T-cell (primary cell): ENCODE measurements around the gene GABRA5. TPM values are rescaled to one million over a fixed set of nuclear protein-coding genes. Genes with fewer than 3 reads are reported as not detected.

ENCODE experiments used
- ATAC-seq, 4 experiments: fragments of 200-7000 bp in 3 of 4; fragments of 150-1000 bp in 1 of 4; cut with Tn5 transposase; replicated peaks in 1 of 4; 1 replicate in 3 of 4; 2 replicates in 1 of 4; pipeline ENCODE4 v1.10.0; 2021; ENCODE audit warnings: moderate library complexity in 3 of 4, mild to moderate bottlenecking in 2 of 4, moderate number of reproducible peaks in 1 of 4
- CTCF ChIA-PET, 2 donors: fragments of 300-600 bp; sonication (Branson Sonifier 250); formaldehyde crosslinking; loops; one replicate each; lab custom pipeline; 2022; ENCODE audit warnings: antibody characterized with exemption in 2 of 2; lab: Charles Lee
- POLR2A ChIA-PET, 2 donors: fragments of 300-600 bp; sonication (Branson Sonifier 250); formaldehyde crosslinking; loops; one replicate each; lab custom pipeline; 2022; ENCODE audit warnings: antibody characterized with exemption in 2 of 2; lab: Charles Lee
- DNase-seq, 35 experiments: peaks; one replicate each; pipeline versions ENCODE4 v3.0.0 to v3.0.0-alpha.2; 2013 to 2023
- H3K27ac ChIP-seq: one replicate; pipeline ENCODE4 v1.5.1; 2013; ENCODE audit warnings: low read length
- H3K27me3 ChIP-seq, 2 experiments: replicated peaks in 1 of 2; 1 replicate in 1 of 2; 2 replicates in 1 of 2; pipeline versions ENCODE4 v1.6.1 to v1.7.0; 2013; ENCODE audit warnings: low read length in 1 of 2, mixed read lengths in 1 of 2; ENCODE audit not compliant: control insufficient read depth in 2 of 2, insufficient read depth in 2 of 2; ENCODE audit errors: extremely low read depth in 1 of 2
- H3K36me3 ChIP-seq, 2 donors: 1 replicate in 1 of 2; 2 replicates in 1 of 2; pipeline versions ENCODE4 v1.6.1 to v1.7.0; 2013; ENCODE audit warnings: low read length in 1 of 2; ENCODE audit not compliant: control insufficient read depth in 2 of 2, insufficient read depth in 1 of 2; ENCODE audit errors: extremely low read depth in 1 of 2
- H3K4me1 ChIP-seq, 2 experiments: 1 replicate in 1 of 2; 2 replicates in 1 of 2; pipeline versions ENCODE4 v1.6.1 to v1.7.0; 2013; ENCODE audit warnings: low read length in 2 of 2, mixed read lengths in 1 of 2; ENCODE audit not compliant: insufficient read depth in 2 of 2, control insufficient read depth in 1 of 2; ENCODE audit errors: extremely low read depth in 1 of 2
- H3K4me3 ChIP-seq, 2 donors: 1 replicate in 1 of 2; 2 replicates in 1 of 2; pipeline versions ENCODE4 v1.5.1 to v1.7.0; 2013; ENCODE audit warnings: mild to moderate bottlenecking in 2 of 2, low read length in 1 of 2, moderate library complexity in 1 of 2; ENCODE audit not compliant: control insufficient read depth in 1 of 2; ENCODE audit errors: extremely low read depth in 1 of 2
- H3K9me3 ChIP-seq: 2 replicates; pipeline ENCODE4 v1.7.0; 2013
- H3K27ac Mint-ChIP-seq, 2 donors: one replicate each; pipeline ENCODE4 v1.8.0; 2020 to 2021; ENCODE audit warnings: mild to moderate bottlenecking in 2 of 2, mixed read lengths in 2 of 2
- H3K27me3 Mint-ChIP-seq, 2 donors: one replicate each; pipeline ENCODE4 v1.8.0; 2021 to 2022; ENCODE audit warnings: mixed read lengths in 2 of 2
- H3K36me3 Mint-ChIP-seq: one replicate; pipeline ENCODE4 v1.8.0; 2021; ENCODE audit warnings: mixed read lengths
- H3K4me1 Mint-ChIP-seq, 3 donors: one replicate each; pipeline ENCODE4 v1.8.0; 2020 to 2022; ENCODE audit warnings: mixed read lengths in 3 of 3, mild to moderate bottlenecking in 1 of 3
- H3K4me3 Mint-ChIP-seq, 3 donors: one replicate each; pipeline ENCODE4 v1.8.0; 2020 to 2022; ENCODE audit warnings: mild to moderate bottlenecking in 3 of 3, mixed read lengths in 3 of 3, moderate library complexity in 3 of 3
- H3K9me3 Mint-ChIP-seq, 3 donors: one replicate each; pipeline ENCODE4 v1.8.0; 2020 to 2022; ENCODE audit warnings: mixed read lengths in 3 of 3
- WGBS: methylation state at CpG from one replicate; pipeline ENCODE4 v1.1.5; 2013; ENCODE audit warnings: missing lambda C conversion rate; ENCODE audit not compliant: insufficient coverage; 5-methylcytosine and 5-hydroxymethylcytosine counted together
- total RNA-seq, 35 experiments: library from RNA in 6 of 35; stranded (reverse) in 6 of 35; fragments of 120-200 nt in 1 of 35; gene quantifications; one replicate each; pipeline versions ENCODE4 v1.2.1 to v1.2.4 and lab custom pipeline; 2013 to 2026

Gene GABRA5
- total RNA-seq, 5 donors from 2014 or later (not counting 1 experiment from before 2014, with no cell fraction given): not detected

GRCh38 chr15:26890451-26890850, 23.6 kb downstream of the GABRA5 start:
- ATAC-seq: no peak
- H3K4me3 Mint-ChIP-seq: no peak overlapping the region

GRCh38 chr15:26890988-26891387, 24.1 kb downstream of the GABRA5 start:
- Histone ChIP-seq H3K4me1 (no peaks in the 10 kb centered on the region), H3K9me3 (no peaks in the 10 kb centered on the region), H3K36me3 (no peaks in the 10 kb centered on the region), H3K4me3 (no peak overlapping the region), H3K27me3 (peaks cover 0 to 21% of the 10 kb centered on the region in 2 experiments), H3K27ac (no peak overlapping the region)
- ATAC-seq (no peak), DNase-seq (no peak)
- no peak overlapping the region for H3K4me3 Mint-ChIP-seq
- peaks cover 12% of the 10 kb centered on the region in 2 donors for H3K27me3 Mint-ChIP-seq
- H3K27ac Mint-ChIP-seq: no peak overlapping the region
- H3K36me3 Mint-ChIP-seq: no peaks in the 10 kb centered on the region
- peaks cover 0 to 5% (median 2%) of the 10 kb centered on the region in 3 donors for H3K9me3 Mint-ChIP-seq
- CTCF ChIA-PET: no interaction called here
- 62% methylated on average over 3 of the region's 6 CpGs for WGBS
- no peaks in the 10 kb centered on the region for H3K4me1 Mint-ChIP-seq
- POLR2A ChIA-PET: no interaction called here

More at GRCh38 chr15:26890451-26890850, 23.6 kb downstream of the GABRA5 start:
- H3K27me3 ChIP-seq: peaks cover 0 to 21% of the 10 kb centered on the region in 2 experiments
- ChIA-PET CTCF (interaction anchor here in 1 of 2 donors (0.6 kb wide), 1 partner anchor 494 kb away, joined by 3 read pairs; no protein-coding TSS in a partner anchor), POLR2A (no interaction called here)
- H3K36me3 ChIP-seq: no peaks in the 10 kb centered on the region
- no peak for DNase-seq
- no peaks in the 10 kb centered on the region for H3K9me3 ChIP-seq
- Mint-ChIP-seq H3K9me3 (peaks cover 0 to 5% (median 0%) of the 10 kb centered on the region in 3 donors), H3K36me3 (no peaks in the 10 kb centered on the region), H3K27me3 (peaks cover 12% of the 10 kb centered on the region in 2 donors), H3K27ac (no peak overlapping the region), H3K4me1 (no peaks in the 10 kb centered on the region)
- H3K4me1 ChIP-seq: no peaks in the 10 kb centered on the region
- H3K27ac ChIP-seq: no peak overlapping the region
- 100% methylated on average over 3 of the region's 7 CpGs for WGBS
- H3K4me3 ChIP-seq: no peak overlapping the region

GRCh38 chr15:26891448-26892181, 24.8 kb downstream of the GABRA5 start:
- Histone ChIP-seq H3K9me3 (no peaks in the 10 kb centered on the region), H3K27ac (no peak overlapping the region), H3K36me3 (no peaks in the 10 kb centered on the region), H3K4me1 (no peaks in the 10 kb centered on the region), H3K27me3 (peaks cover 0 to 21% of the 10 kb centered on the region in 2 experiments), H3K4me3 (no peak overlapping the region)
- ATAC-seq (no peak), DNase-seq (peak in 4 of 35 experiments; percentile 3 to 9 (median 6))
- 10% methylated on average over 35 of the region's 37 CpGs for WGBS
- ChIA-PET POLR2A (no interaction called here), CTCF (no interaction called here)
- Mint-ChIP-seq H3K4me1 (no peaks in the 10 kb centered on the region), H3K27ac (no peak overlapping the region), H3K4me3 (no peak overlapping the region), H3K9me3 (peaks cover 0 to 5% (median 3%) of the 10 kb centered on the region in 3 donors), H3K27me3 (peaks cover 12% of the 10 kb centered on the region in 2 donors), H3K36me3 (no peaks in the 10 kb centered on the region)

- DNase-seq: no peak
- Mint-ChIP-seq H3K27me3 (peaks cover 12% of the 10 kb centered on the region in 2 donors), H3K9me3 (peaks cover 0 to 5% (median 3%) of the 10 kb centered on the region in 3 donors), H3K4me1 (no peaks in the 10 kb centered on the region), H3K36me3 (no peaks in the 10 kb centered on the region), H3K4me3 (no peak overlapping the region), H3K27ac (no peak overlapping the region)
- H3K36me3 ChIP-seq: no peaks in the 10 kb centered on the region
- H3K27me3 ChIP-seq: peaks cover 0 to 21% of the 10 kb centered on the region in 2 experiments
- no peak overlapping the region for H3K27ac ChIP-seq
- no peak for ATAC-seq
- ChIA-PET CTCF (no interaction called here), POLR2A (no interaction called here)
- H3K9me3 ChIP-seq: no peaks in the 10 kb centered on the region
- H3K4me3 ChIP-seq: no peak overlapping the region
- H3K4me1 ChIP-seq: no peaks in the 10 kb centered on the region
- 13% methylated on average over 17 of the region's 24 CpGs for WGBS
Measured at GRCh38 chr15:26892182-26892518, 25.3 kb downstream of the GABRA5 start.

GRCh38 chr15:26892678-26893077, 25.8 kb downstream of the GABRA5 start:
- Histone ChIP-seq H3K4me3 (no peak overlapping the region), H3K27ac (no peak overlapping the region), H3K36me3 (no peaks in the 10 kb centered on the region), H3K27me3 (peaks cover 0 to 21% of the 10 kb centered on the region in 2 experiments), H3K4me1 (no peaks in the 10 kb centered on the region), H3K9me3 (no peaks in the 10 kb centered on the region)
- WGBS: 87% methylated on average over 14 of the region's 14 CpGs
- Mint-ChIP-seq H3K27me3 (peaks cover 12% of the 10 kb centered on the region in 2 donors), H3K9me3 (peaks cover 0 to 8% (median 3%) of the 10 kb centered on the region in 3 donors), H3K4me1 (no peaks in the 10 kb centered on the region), H3K36me3 (no peaks in the 10 kb centered on the region), H3K27ac (no peak overlapping the region), H3K4me3 (no peak overlapping the region)
- CTCF ChIA-PET: no interaction called here
- no peak for DNase-seq
- POLR2A ChIA-PET: no interaction called here
- ATAC-seq: no peak

GRCh38 chr15:26893351-26894065, 26.6 kb downstream of the GABRA5 start:
- Mint-ChIP-seq H3K27me3 (peaks cover 12% of the 10 kb centered on the region in 2 donors), H3K4me3 (no peak overlapping the region), H3K36me3 (no peaks in the 10 kb centered on the region), H3K27ac (no peak overlapping the region), H3K4me1 (no peaks in the 10 kb centered on the region), H3K9me3 (peaks cover 3 to 14% (median 6%) of the 10 kb centered on the region in 3 donors)
- POLR2A ChIA-PET: no interaction called here
- ATAC-seq: no peak
- Histone ChIP-seq H3K4me3 (no peak overlapping the region), H3K27me3 (peaks cover 0 to 21% of the 10 kb centered on the region in 2 experiments), H3K9me3 (no peaks in the 10 kb centered on the region), H3K4me1 (no peaks in the 10 kb centered on the region), H3K36me3 (no peaks in the 10 kb centered on the region), H3K27ac (no peak overlapping the region)
- DNase-seq: no peak
- 81% methylated on average over 24 of the region's 35 CpGs for WGBS
- CTCF ChIA-PET: no interaction called here
